Stimulated activated effector memory CD8-positive, alpha-beta T cell treated with anti-CD3 and anti-CD28 coated beads, Interleukin-12 subunit alpha, Interleukin-12 subunit beta, amount 100 ng/mL, for 72 hours (primary cell): ENCODE data around the gene RND3.

Experiments used
- ATAC-seq: fragments of 150-1000 bp; cut with Tn5 transposase; 2 replicates; pipeline ENCODE4 v1.10.0; 2021
- DNase-seq, 2 donors: peaks; one replicate each; pipeline ENCODE4 v3.0.0; 2021 to 2022; ENCODE audit warnings: low spot score in 2 of 2
- H3K27ac Mint-ChIP-seq: one replicate; pipeline ENCODE4 v1.8.0; 2022; ENCODE audit warnings: mild to moderate bottlenecking, mixed read lengths
- H3K36me3 Mint-ChIP-seq: one replicate; pipeline ENCODE4 v1.8.0; 2022; ENCODE audit warnings: mild to moderate bottlenecking, mixed read lengths
- H3K4me1 Mint-ChIP-seq: one replicate; pipeline ENCODE4 v1.8.0; 2022; ENCODE audit warnings: mixed read lengths
- H3K4me3 Mint-ChIP-seq: one replicate; pipeline ENCODE4 v1.8.0; 2022; ENCODE audit warnings: mild to moderate bottlenecking, mixed read lengths
- H3K9me3 Mint-ChIP-seq: one replicate; pipeline ENCODE4 v1.8.0; 2022; ENCODE audit warnings: mixed read lengths

The RND3 gene

DNA sequence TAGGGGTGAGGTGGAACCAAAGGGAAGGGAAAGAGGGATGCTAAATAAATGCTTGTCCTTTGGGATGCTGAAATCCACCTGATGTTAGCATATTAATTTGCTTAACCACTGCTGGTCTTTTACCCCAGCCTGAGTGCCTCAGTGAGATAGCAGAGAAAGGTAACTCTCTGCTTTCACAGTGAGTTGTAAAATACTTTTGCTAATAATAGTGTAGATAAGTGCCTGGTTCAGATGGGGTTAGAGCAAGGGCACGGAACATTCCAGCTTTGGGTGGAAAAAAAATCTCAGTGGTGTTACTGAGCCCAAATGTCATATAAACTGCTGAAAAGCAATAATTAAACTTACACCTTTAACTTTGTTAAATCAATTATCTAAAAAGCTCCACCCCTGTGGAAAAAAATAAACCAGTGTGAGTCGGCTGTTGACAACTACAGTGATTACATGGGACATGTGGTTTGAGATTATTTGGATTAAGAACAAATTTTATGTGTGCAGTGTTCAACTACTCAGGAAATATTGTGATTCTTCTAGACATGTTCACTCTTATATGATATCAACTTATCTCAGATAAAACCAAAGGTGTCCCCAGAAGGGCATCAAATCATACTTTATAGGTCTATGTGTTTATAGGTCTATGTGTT is 21.1 kb upstream of the RND3 start:
- no peaks in the 10 kb centered on the region for H3K9me3 Mint-ChIP-seq
- DNase-seq (no peak), ATAC-seq (no peak)
- no peak overlapping the region for H3K4me3 Mint-ChIP-seq
- H3K4me1 Mint-ChIP-seq, result no peaks in the 10 kb centered on the region
- no peak overlapping the region for H3K27ac Mint-ChIP-seq
- H3K36me3 Mint-ChIP-seq, result no peaks in the 10 kb centered on the region

DNA sequence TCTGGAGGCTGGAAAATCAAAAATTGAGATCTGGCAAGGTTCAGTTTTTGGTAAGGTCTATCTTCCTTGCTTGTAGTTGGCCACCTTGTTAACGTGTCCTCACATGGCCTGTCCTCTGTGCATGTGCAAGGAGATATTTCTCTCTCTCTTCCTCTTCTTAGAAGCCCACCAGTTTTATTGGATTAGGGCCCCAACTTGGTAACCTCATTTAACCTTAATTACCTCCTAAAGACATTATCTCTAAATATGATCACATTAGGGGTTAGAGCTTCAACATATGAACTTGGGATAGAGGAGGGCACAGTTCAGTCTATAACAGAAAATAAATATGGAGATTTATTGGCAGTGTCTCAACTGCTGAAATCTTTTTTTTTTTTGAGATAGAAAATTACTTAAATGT is 19.6 kb upstream of the RND3 start:
- H3K4me3 Mint-ChIP-seq, result no peak overlapping the region
- no peaks in the 10 kb centered on the region for H3K36me3 Mint-ChIP-seq
- no peaks in the 10 kb centered on the region for H3K4me1 Mint-ChIP-seq
- no peak overlapping the region for H3K27ac Mint-ChIP-seq
- no peak for ATAC-seq
- no peak for DNase-seq
- no peaks in the 10 kb centered on the region for H3K9me3 Mint-ChIP-seq

DNA sequence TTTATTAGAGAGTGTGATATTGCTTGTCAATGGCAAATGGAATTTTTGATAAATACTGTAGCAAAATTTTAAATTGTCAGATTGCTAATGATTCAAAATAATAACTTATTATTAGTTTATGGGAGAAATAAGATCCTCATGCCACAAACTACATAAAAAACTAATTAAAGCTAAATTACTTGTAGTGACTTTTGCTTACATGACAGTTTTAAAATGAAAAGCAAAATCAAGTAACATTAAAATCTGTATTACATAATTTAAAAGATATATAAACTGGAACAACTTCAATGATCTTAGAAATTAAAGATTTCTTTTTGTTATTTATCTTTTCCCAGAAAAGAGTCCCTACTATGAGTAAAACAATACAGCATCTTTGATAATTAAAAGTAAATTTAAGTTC is 17.7 kb upstream of the RND3 start:
- Mint-ChIP-seq H3K4me1 (no peaks in the 10 kb centered on the region), H3K36me3 (no peaks in the 10 kb centered on the region), H3K9me3 (no peaks in the 10 kb centered on the region), H3K4me3 (no peak overlapping the region), H3K27ac (no peak overlapping the region)
- DNase-seq (no peak), ATAC-seq (no peak)

DNA sequence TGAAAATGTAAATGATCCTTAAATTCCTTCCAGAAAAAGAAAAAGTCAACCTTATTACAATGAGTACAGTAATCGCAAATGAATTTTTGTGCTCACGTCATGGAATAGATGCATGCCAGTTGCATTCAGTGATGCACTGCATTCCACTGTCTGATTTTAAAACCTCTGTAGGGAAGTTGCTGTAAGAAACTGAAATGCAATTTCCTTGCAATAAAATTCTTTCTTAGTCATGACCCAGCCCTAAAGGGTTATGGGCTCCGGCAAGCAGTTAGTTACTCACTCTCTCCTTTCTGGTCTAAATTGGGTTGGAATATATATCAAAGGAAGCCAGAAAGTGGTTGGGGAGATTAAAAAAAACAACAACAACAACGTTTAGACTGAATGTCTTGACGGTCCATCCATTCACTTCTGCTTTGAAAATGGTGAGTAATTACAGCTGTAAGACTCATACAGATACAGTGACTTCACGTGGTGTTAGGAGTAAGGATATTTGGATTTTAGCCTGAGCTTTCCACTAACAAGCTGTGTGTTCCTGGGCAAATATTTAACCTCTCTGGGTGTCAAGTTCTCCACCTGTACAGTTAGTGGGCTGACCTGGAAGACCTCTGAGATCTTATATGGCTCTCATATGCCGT is 8.6 kb upstream of the RND3 start:
- Mint-ChIP-seq H3K27ac (no peak overlapping the region), H3K36me3 (no peaks in the 10 kb centered on the region), H3K4me1 (no peaks in the 10 kb centered on the region), H3K4me3 (no peak overlapping the region), H3K9me3 (peaks cover 2% of the 10 kb centered on the region)
- ATAC-seq (no peak), DNase-seq (no peak)

DNA sequence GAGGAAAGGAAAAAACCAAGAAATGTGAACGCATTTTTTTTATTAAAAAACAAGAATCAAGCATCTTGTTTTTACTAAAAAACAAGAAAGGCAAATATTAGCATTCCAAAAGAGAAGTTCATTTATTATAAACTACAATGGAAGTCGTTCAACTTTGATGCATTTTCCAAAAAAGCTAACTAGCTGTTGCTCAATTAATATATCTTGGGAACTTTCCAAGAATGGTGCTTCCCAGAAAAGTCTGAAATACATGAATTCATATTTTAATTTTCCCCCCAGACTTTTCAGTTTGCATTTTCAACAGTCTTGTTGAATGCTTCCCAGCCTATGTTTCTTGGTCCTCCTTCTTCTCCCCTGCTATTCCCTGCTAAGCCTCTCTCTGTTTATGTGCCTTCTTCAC is 7.5 kb upstream of the RND3 start:
- Mint-ChIP-seq H3K36me3 (no peaks in the 10 kb centered on the region), H3K4me1 (no peaks in the 10 kb centered on the region), H3K4me3 (no peak overlapping the region), H3K27ac (no peak overlapping the region), H3K9me3 (peaks cover 2% of the 10 kb centered on the region)
- DNase-seq (no peak), ATAC-seq (no peak)

DNA sequence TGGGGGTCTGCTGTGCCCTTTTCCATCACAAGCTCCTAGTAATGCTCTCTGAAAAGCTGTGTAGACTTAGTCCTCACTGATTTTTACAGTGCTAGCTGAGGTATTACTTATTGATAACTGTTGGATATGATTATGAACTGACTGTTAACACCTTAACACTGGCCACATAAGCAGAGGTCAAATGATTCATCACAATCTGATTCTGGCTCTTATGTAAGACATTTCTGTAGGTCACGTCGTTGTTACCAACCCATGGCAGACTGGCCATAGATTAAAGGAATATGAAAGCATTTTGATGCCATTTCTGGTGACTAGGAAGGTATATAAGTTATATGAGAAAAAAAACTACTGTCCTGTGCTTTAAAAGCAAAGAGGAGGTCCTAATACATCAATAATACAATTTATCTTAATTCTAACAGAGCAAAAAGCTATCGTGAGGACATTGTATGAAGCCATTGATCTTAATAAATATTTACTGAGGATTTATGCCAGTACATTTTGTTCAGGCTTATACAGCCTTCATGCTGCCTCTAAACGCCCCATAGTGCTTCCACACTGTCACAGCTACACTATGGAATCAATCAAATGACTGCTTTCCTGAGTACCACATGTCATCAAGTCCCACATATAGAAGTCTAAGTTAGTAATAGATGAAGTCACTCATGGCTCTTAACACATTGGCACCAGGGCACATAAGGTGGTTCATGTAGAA is 6.9 kb upstream of the RND3 start:
- no peak overlapping the region for H3K4me3 Mint-ChIP-seq
- no peak overlapping the region for H3K27ac Mint-ChIP-seq
- no peaks in the 10 kb centered on the region for H3K4me1 Mint-ChIP-seq
- peaks cover 2% of the 10 kb centered on the region for H3K9me3 Mint-ChIP-seq
- no peaks in the 10 kb centered on the region for H3K36me3 Mint-ChIP-seq
- no peak for ATAC-seq
- DNase-seq, result no peak

DNA sequence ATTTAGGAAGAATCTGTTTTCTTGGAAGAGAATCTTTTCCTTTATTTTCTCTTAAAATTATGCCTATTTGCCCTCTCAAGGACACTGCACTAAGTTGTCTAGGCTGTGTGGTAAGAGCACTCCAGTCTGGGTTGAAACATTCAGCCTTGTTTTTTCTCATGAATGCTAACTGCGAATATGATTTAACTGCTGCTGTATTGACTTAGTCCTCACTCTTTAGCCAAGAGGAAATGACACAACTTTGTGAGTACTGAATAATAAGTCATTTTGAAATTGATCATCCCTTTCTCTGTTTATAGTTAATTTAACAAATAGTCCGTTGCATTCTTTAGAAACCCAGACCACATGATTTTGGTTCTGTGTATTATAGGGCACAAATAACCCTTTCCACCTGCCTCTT is 4.5 kb upstream of the RND3 start:
- H3K27ac Mint-ChIP-seq, result no peak overlapping the region
- ATAC-seq (no peak), DNase-seq (no peak)
- H3K9me3 Mint-ChIP-seq, result no peaks in the 10 kb centered on the region
- no peak overlapping the region for H3K4me3 Mint-ChIP-seq
- no peaks in the 10 kb centered on the region for H3K36me3 Mint-ChIP-seq
- H3K4me1 Mint-ChIP-seq, result peaks cover 6% of the 10 kb centered on the region

DNA sequence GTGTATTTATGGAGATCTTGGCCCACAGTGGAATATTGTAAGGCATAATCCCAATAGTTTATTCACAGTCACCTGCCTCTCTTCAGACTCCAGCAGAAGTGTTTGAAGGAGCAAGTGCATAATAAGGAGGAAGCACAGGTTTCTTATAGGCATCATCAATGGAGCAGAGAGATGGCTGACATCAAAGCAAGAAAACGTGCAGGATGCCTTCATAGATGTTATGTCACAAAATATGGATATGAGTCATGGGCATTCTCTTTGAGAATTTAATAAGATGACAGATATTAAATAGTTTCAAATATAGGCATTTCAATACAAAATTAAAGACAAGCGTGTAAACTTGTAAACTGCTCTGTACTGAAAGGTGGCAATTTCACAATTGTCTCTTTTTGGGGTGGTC is 4.0 kb upstream of the RND3 start:
- no peaks in the 10 kb centered on the region for H3K9me3 Mint-ChIP-seq
- H3K36me3 Mint-ChIP-seq, result no peaks in the 10 kb centered on the region
- DNase-seq, result no peak
- H3K4me1 Mint-ChIP-seq, result peaks cover 11% of the 10 kb centered on the region
- no peak for ATAC-seq
- H3K27ac Mint-ChIP-seq, result no peak overlapping the region
- no peak overlapping the region for H3K4me3 Mint-ChIP-seq

DNA sequence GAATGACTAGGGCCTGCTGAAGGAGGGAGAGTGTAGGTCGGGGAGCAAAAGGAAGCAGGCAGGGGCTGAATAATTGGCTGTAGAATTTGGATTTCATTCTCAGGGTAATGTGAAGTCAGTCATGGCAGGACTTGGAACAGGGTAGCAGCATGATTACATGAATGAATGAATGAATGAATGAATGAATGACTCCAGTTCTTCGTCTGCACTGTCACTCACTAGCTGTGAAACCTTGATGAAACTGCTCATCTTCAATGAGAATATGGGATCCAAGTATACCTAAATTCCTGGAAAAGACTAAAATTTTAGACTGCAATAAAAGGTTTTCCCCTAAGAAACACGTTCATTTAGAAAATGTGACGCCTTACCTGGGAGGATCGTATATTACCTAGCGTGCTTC is 3.0 kb upstream of the RND3 start:
- H3K36me3 Mint-ChIP-seq, result no peaks in the 10 kb centered on the region

DNA sequence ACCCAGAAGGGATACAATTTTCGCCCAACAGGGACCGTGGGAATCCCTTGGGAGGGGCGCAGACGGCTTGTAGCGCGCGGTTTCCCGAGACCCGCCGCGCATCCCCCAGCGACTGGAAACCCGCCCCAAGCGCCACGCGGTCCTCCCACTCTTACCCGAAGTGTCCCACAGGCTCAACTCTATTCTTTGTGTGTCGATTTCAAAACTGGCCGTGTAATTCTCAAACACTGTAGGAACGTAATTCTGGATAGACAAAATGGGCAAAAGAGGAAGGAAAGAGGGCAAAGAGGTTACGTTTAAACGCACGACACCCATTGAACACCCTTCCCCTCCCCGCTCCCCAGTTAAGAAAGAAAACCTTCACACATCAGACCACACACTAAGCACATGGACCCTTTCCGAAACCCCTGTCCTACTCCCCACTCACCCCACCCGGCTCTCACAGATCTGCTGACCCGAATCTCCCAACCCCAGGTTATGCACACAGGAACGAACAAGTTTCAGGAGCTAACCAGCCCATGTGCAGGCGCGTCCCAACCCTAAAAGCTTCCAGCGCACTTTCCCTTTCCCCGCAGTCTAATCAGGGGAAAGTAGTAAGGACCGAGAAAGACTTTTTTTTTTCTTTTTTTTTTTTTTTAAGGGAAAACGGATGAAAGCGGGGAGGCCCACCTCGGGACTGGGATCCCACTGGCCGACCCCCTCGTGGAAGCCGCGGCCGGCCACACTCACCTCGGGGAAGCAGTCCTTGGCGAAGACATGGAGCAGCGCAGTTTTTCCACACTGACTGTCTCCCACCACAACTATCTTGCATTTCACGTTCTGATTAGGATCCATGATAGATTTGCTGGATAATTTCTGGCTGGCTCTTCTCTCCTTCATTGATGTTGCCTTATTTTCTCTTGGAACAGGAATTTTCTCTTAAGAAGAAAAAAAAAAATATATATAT is 655 bp downstream of the RND3 start:
- DNase-seq (no peak), ATAC-seq (no peak)
- H3K4me1 Mint-ChIP-seq, result peaks cover 14% of the 10 kb centered on the region
- H3K9me3 Mint-ChIP-seq, result no peaks in the 10 kb centered on the region
- H3K27ac Mint-ChIP-seq, result no peak overlapping the region
- no peaks in the 10 kb centered on the region for H3K36me3 Mint-ChIP-seq
- H3K4me3 Mint-ChIP-seq, result peak overlapping the region; percentile 6

More for the DNA sequence above, 3.0 kb upstream of the RND3 start:
- no peak overlapping the region for H3K27ac Mint-ChIP-seq
- DNase-seq (no peak), ATAC-seq (no peak)
- no peak overlapping the region for H3K4me3 Mint-ChIP-seq
- peaks cover 14% of the 10 kb centered on the region for H3K4me1 Mint-ChIP-seq
- no peaks in the 10 kb centered on the region for H3K9me3 Mint-ChIP-seq

DNA sequence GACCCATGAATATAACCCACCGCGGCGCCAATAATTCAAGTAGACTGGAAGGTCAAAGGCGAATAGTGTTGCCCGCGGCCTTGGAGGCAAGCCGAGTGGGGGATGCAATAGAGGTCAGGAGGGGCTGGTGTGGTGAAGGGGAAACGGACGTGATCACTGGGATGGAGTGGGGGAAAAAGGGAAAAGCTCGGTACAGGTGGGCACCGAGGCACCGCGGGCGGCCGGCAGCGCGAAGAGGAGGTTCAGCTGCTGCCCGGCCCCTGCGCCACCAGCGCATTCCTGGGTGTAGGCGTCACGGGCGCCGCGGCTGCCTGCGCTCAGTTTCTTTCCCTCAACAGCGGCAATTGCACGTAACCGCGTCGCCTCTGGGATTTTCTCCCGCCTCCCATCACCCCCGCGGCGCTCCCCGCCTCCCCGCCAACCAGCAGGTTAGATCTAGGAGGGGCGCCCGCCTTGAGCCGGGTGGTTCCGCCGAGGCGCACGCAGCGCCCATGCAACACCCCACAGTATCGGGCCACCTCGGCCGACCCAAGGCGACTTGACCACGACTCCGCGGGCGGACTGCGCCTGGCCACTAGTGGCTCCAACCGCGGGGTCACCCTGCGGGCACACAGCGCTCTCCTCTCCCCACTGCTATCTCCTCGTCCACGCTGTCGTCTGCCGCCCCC is 1.5 kb downstream of the RND3 start:
- no peaks in the 10 kb centered on the region for H3K36me3 Mint-ChIP-seq
- H3K4me1 Mint-ChIP-seq, result peaks cover 14% of the 10 kb centered on the region
- no peaks in the 10 kb centered on the region for H3K9me3 Mint-ChIP-seq
- no peak for DNase-seq
- ATAC-seq, result peak; percentile 26
- H3K4me3 Mint-ChIP-seq, result peak overlapping the region; percentile 6
- H3K27ac Mint-ChIP-seq, result no peak overlapping the region

DNA sequence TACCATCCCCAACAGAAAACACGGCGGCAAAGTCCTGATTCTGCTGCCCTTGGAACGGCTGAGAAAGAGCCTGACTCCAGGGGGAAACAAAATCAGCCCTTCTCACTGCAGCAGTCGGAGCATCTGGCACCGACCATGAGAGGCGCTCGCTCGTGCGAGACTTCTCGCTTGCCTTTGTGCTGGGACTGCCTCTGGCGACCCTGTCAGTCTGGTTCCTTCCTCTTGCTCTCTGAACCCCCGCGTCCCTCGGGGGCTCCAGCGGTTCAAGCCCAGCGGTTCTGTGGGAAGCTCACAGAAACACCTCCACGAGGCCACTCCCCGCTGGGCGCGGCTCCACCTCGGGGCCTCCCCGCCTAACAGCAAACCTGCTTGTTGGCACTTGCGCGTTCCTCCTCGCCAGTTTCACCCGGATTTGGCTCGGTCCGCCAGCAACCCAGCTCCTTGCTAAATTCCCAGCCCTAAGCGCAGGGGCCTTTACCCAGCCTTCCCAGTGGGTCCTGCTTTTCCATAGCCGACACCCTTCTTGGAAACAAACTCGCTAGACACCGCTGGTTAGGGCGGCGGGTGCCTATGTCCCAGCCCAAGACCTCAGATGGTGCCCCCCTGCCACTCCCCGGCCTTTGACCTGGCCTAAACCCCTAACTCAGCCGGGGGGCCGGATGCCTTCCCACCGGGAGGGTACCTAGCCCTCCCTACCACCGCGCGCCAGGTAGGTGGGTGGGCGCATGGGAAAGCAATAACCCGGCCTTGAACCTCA is 2.2 kb downstream of the RND3 start:
- ATAC-seq (no peak), DNase-seq (no peak)
- Mint-ChIP-seq H3K9me3 (no peaks in the 10 kb centered on the region), H3K4me3 (no peak overlapping the region), H3K36me3 (no peaks in the 10 kb centered on the region), H3K27ac (no peak overlapping the region), H3K4me1 (peaks cover 14% of the 10 kb centered on the region)

DNA sequence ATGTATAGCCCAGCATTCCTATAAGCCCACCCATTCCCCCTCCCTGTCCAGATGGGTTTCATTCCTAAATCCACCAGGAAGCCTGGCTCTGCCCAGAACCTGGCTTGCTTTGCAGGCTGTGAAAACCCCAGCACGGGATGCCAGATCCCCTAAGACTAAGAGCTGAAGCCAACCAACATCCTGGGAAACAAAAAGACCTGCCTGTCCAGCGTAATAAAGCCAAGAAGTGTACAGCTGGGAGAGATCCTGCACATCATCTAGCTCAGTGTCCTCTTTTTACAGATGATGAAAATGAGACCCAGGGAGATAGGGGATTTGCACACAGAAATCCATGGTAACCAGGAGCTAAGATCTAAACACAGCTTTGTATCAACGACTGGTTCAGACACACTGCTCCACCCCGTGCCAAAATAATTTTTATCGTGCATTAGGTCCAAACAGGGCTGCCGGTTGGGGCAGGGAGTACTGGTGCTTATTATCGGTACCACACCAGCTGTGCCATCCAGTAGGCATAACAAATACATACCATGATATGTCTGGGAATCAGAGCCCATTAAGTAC is 2.9 kb downstream of the RND3 start:
- Mint-ChIP-seq H3K36me3 (no peaks in the 10 kb centered on the region), H3K4me1 (peaks cover 14% of the 10 kb centered on the region)
- no peak for DNase-seq

DNA sequence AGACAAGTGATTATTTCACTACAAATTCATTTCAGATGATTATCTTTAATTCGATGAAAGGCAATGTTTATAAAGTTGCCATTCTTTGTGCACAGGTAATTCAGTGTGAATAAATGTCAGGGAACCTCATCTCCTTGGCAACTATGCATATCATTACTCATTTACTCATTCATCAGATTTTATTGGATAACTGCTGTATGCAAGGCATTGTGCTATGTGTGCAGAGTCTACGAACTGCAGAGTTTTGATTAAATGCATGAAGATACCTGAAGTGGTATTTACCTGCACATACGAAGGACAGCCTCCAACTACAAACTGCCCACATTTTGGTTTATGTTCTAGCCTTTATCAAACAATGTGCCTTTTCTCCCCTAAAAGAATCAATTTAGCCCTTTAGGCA is 3.5 kb downstream of the RND3 start:
- no peaks in the 10 kb centered on the region for H3K9me3 Mint-ChIP-seq
- no peaks in the 10 kb centered on the region for H3K36me3 Mint-ChIP-seq
- DNase-seq (no peak), ATAC-seq (no peak)
- no peak overlapping the region for H3K27ac Mint-ChIP-seq
- peaks cover 14% of the 10 kb centered on the region for H3K4me1 Mint-ChIP-seq
- no peak overlapping the region for H3K4me3 Mint-ChIP-seq

More for the DNA sequence above, 2.9 kb downstream of the RND3 start:
- no peak for ATAC-seq
- Mint-ChIP-seq H3K27ac (no peak overlapping the region), H3K4me3 (no peak overlapping the region), H3K9me3 (no peaks in the 10 kb centered on the region)
